SK-N-SH treated with all-trans-retinoic acid at 6 μM for 48 hours (cell line): ENCODE data around the gene CNN2.
"Not testable (repeated sequence)": the region's sequence is repeated elsewhere in the genome, so short reads cannot be mapped to it uniquely, and the experiment has no call there.

ENCODE experiments used
- ATAC-seq: fragments of 200-7000 bp; cut with Tn5 transposase; 3 replicates; pipeline ENCODE4 v1.9.1; 2020; ENCODE audit warnings: mild to moderate bottlenecking, moderate library complexity
- ARNTL ChIP-seq: fragments of 450-650 bp; formaldehyde crosslinking; IDR thresholded peaks from 2 replicates; pipeline ENCODE4 v1.5.0; 2020; ENCODE audit warnings: low read depth, mild to moderate bottlenecking, moderate library complexity, borderline replicate concordance
- BACH2 ChIP-seq: fragments of 250-450 bp; sonication (Bioruptor Pico); IDR thresholded peaks from 2 replicates; pipeline ENCODE4 v1.9.0; 2021; ENCODE audit warnings: mild to moderate bottlenecking, borderline replicate concordance
- CREB5 ChIP-seq: fragments of 250-450 bp; sonication (Bioruptor Pico); IDR thresholded peaks from 2 replicates; pipeline ENCODE4 v1.5.1; 2020; ENCODE audit warnings: low read depth, mild to moderate bottlenecking, moderate library complexity
- CSDC2 ChIP-seq: fragments of 250-450 bp; sonication (Bioruptor Pico); IDR thresholded peaks from 2 replicates; pipeline ENCODE4 v1.5.0; 2020; ENCODE audit warnings: mild to moderate bottlenecking, moderate library complexity
- CSRNP3 ChIP-seq: fragments of 250-450 bp; sonication (Bioruptor Pico); IDR thresholded peaks from 2 replicates; pipeline ENCODE4 v1.5.1; 2021; ENCODE audit warnings: mild to moderate bottlenecking, moderate library complexity
- GLIS3 ChIP-seq: fragments of 250-450 bp; sonication (Bioruptor Pico); IDR thresholded peaks from 2 replicates; pipeline ENCODE4 v1.5.0; 2020; ENCODE audit warnings: mild to moderate bottlenecking, moderate library complexity
- ISL1 ChIP-seq: fragments of 250-450 bp; sonication (Bioruptor Pico); IDR thresholded peaks from 2 replicates; pipeline ENCODE4 v2.1.2; 2022; ENCODE audit warnings: mild to moderate bottlenecking, moderate library complexity
- PPARA ChIP-seq: fragments of 250-450 bp; sonication (Bioruptor Pico); IDR thresholded peaks from 2 replicates; pipeline ENCODE4 v1.5.0; 2020; ENCODE audit warnings: mild to moderate bottlenecking, borderline replicate concordance
- RARB ChIP-seq: fragments of 250-450 bp; sonication (Bioruptor Pico); IDR thresholded peaks from 2 replicates; pipeline ENCODE4 v1.8.0; 2021; ENCODE audit warnings: mild to moderate bottlenecking, moderate library complexity
- SNAI2 ChIP-seq: fragments of 250-450 bp; sonication (Bioruptor Pico); IDR thresholded peaks from 2 replicates; pipeline ENCODE4 v1.5.0; 2020; ENCODE audit warnings: mild to moderate bottlenecking, moderate library complexity
- TCF4 ChIP-seq: fragments of 250-450 bp; sonication (Bioruptor Pico); IDR thresholded peaks from 2 replicates; pipeline ENCODE4 v1.8.0; 2021; ENCODE audit warnings: mild to moderate bottlenecking, moderate library complexity, borderline replicate concordance
- ZC3H10 ChIP-seq: fragments of 250-450 bp; sonication (Bioruptor Pico); IDR thresholded peaks from 2 replicates; pipeline ENCODE4 v1.5.1; 2021; ENCODE audit warnings: mild to moderate bottlenecking, moderate library complexity
- ZFP3 ChIP-seq: fragments of 250-450 bp; sonication (Bioruptor Pico); IDR thresholded peaks from 2 replicates; pipeline ENCODE4 v1.5.0; 2020; ENCODE audit warnings: mild to moderate bottlenecking, moderate library complexity
- ZFP30 ChIP-seq: fragments of 450-650 bp; formaldehyde crosslinking; IDR thresholded peaks from 2 replicates; pipeline ENCODE4 v1.5.0; 2022; ENCODE audit warnings: mild to moderate bottlenecking, moderate library complexity
- ZNF70 ChIP-seq: fragments of 450-650 bp; formaldehyde crosslinking; IDR thresholded peaks from 2 replicates; pipeline ENCODE4 v1.5.0; 2020; ENCODE audit warnings: mild to moderate bottlenecking, moderate library complexity
- ZNF8 ChIP-seq: fragments of 450-650 bp; formaldehyde crosslinking; IDR thresholded peaks from 2 replicates; pipeline ENCODE4 v1.5.0; 2020; ENCODE audit warnings: mild to moderate bottlenecking, moderate library complexity
- TF ChIP-seq, protein P1 (sequence below): fragments of 250-450 bp; sonication (Bioruptor Pico); IDR thresholded peaks from 2 replicates; pipeline ENCODE4 v1.8.0; 2021; ENCODE audit warnings: low read depth, mild to moderate bottlenecking, moderate library complexity, borderline replicate concordance

The CNN2 gene

GRCh38 chr19:1018393-1018792, 8.0 kb upstream of the CNN2 start:
- no peak for ATAC-seq
- no peak for TF ChIP-seq ARNTL (CRISPR knock-in tag)

- no peak for ATAC-seq
- TF ChIP-seq ZNF70 (CRISPR knock-in tag) = no peak
- TF ChIP-seq ZFP3 = no peak
- no peak for TF ChIP-seq CREB5 (CRISPR knock-in tag)
- TF ChIP-seq ZNF8 = no peak
- TF ChIP-seq, protein P1, sequence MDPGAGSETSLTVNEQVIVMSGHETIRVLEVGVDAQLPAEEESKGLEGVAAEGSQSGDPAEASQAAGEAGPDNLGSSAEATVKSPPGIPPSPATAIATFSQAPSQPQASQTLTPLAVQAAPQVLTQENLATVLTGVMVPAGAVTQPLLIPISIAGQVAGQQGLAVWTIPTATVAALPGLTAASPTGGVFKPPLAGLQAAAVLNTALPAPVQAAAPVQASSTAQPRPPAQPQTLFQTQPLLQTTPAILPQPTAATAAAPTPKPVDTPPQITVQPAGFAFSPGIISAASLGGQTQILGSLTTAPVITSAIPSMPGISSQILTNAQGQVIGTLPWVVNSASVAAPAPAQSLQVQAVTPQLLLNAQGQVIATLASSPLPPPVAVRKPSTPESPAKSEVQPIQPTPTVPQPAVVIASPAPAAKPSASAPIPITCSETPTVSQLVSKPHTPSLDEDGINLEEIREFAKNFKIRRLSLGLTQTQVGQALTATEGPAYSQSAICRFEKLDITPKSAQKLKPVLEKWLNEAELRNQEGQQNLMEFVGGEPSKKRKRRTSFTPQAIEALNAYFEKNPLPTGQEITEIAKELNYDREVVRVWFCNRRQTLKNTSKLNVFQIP (CRISPR knock-in tag) = no peak
- no peak for TF ChIP-seq ZC3H10 (CRISPR knock-in tag)
- TF ChIP-seq, all 23 proteins: peak for 0
Observed at GRCh38 chr19:1018932-1019615, 7.3 kb upstream of the CNN2 start.

DNA sequence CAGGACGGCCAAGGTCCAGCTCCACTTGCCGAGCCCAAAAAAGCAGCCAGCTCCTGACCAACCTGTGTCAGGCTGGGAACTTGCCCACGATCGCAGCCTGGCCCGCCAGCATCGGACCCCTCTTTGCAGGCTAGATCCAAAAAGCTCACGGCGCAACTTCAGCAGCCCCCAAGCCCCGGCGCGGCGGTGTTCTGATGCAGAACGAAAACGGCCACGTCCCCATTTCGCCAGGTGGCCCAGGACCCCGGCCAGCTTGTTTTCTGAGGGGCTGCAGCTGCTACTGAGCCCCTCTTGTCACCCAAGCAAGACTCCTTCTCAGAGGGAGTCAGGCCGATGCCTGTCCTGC, 6.8 kb upstream of the CNN2 start:
- no peak for ATAC-seq
- TF ChIP-seq ZC3H10 (CRISPR knock-in tag) (no peak), PPARA (no peak), CSDC2 (CRISPR knock-in tag) (no peak), CSRNP3 (no peak), BACH2 (CRISPR knock-in tag) (no peak), RARB (CRISPR knock-in tag) (no peak), TCF4 (CRISPR knock-in tag) (no peak), ZFP30 (no peak), ISL1 (CRISPR knock-in tag) (no peak), ZNF70 (CRISPR knock-in tag) (no peak), GLIS3 (CRISPR knock-in tag) (no peak)

DNA sequence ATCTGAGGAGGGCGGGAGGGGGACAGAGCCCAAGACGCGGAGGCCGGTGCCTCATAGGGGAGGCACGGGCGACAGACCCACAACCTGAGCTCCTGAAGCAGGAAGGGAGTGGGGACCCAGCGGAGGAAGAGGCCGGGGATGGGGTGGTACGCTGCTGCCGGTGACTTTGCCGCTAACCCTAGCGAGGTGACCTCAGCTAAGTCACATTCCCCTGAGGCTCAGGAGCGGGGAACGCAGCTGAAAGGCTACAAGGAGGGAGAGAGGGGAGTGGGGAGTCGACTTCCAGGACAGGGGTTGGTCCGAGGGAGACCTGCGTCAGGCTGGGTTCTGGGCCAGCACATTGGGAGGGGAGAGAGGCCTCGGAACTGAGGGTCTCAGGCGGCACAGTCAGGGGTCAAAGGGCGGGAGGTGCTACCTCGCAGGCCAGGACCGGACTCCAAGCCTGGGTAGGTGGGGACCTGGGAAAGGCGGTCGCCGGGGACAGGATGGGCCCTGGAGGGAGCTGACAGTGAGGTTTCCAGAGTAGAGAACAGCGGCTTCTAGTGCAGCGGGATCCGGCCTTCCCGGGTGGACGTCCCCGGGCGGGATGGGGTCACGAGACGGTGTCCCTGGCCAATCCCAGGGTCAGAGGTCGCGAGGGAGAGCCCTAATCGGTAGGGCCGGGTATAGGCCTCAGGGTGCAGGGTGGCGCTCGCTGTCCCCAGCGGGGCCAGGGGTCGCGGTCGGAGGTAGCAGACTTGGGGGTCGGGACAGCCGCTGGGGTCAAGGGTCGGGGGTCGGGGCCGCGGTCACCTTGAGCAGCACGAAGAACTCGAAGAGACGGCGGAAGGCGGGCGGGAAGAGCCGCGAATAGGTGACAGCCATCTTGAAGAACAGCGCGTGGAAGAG, 6.2 kb upstream of the CNN2 start:
- no peak for ATAC-seq
- TF ChIP-seq ZC3H10 (CRISPR knock-in tag) = no peak
- no peak for TF ChIP-seq BACH2 (CRISPR knock-in tag)
- TF ChIP-seq ZFP30 = no peak
- TF ChIP-seq ISL1 (CRISPR knock-in tag) = no peak
- TF ChIP-seq CSRNP3 = no peak
- TF ChIP-seq SNAI2 (CRISPR knock-in tag) = no peak
- TF ChIP-seq ZNF70 (CRISPR knock-in tag) = no peak

DNA sequence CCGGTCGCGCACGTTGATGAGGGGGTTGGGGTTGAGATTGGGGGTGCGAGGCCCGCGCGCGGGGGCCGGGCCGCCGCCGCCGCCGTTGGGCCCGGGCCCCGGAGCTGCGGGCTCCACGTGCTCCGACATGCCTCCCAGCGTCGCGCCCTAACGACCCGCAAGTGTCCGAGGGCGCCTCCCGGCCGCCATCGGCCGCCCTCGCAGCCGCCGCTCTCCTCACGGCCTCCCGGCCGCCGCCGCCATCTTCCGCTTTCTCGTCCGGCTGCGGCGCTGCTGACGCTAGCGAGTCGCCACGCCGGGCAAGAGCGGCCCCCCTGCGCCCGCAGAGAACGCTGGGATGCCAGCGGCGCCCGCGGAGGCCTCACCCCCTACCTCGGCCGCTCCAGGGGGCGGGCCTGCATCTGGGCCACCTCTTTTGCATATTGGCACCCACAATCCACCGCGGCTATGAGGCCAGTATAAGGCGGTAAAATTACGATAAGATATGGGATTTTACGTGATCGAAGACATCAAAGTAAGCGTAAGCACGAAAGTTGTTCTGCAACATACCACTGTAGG, 5.5 kb upstream of the CNN2 start, which contains the start of gene TMEM259:
TMEM259 (minus strand) TSS at position 256 of the 558 bp plus-strand sequence; CDS start at position 129, 127 bp downstream.
- ATAC-seq = peak; percentile 90
- TF ChIP-seq PPARA (no peak), ARNTL (CRISPR knock-in tag) (no peak), CSDC2 (CRISPR knock-in tag) (no peak), TCF4 (CRISPR knock-in tag) (no peak)

- not testable (repeated sequence) for ATAC-seq
Observed at GRCh38 chr19:1023883-1024188, 2.6 kb upstream of the CNN2 start.
